Esophagus squamous epithelium (tissue), 5 donors: ENCODE measurements around the gene RIPK1. TPM values are rescaled to one million over a fixed set of nuclear protein-coding genes. Genes with fewer than 3 reads are reported as not detected.

Source experiments
- DNase-seq: peaks from one replicate; lab custom pipeline; 2025; lab: John Stamatoyannopoulos, UW
- H3K27ac ChIP-seq, 4 donors: fragments of 200-600 bp; sonication (generic); one replicate each; pipeline ENCODE4 v1.5.1; 2016 to 2019; ENCODE audit warnings: mild to moderate bottlenecking in 1 of 4
- H3K27me3 ChIP-seq, 4 donors: fragments of 200-600 bp; sonication (generic); 1 replicate in 3 of 4; 2 replicates in 1 of 4; pipeline versions ENCODE4 v1.5.1 to v1.6.0; 2017 to 2021; ENCODE audit warnings: antibody characterized with exemption in 1 of 4
- H3K36me3 ChIP-seq, 3 donors: fragments of 200-600 bp; sonication (generic); one replicate each; pipeline ENCODE4 v1.5.1; 2016 to 2019
- H3K4me1 ChIP-seq, 3 donors: fragments of 200-600 bp; sonication (generic); one replicate each; pipeline ENCODE4 v1.5.1; 2017 to 2019
- H3K4me3 ChIP-seq, 4 donors: fragments of 200-600 bp; sonication (generic); 1 replicate in 3 of 4; 2 replicates in 1 of 4; pipeline ENCODE4 v1.5.1; 2016 to 2019; ENCODE audit warnings: mild to moderate bottlenecking in 2 of 4, moderate library complexity in 1 of 4
- H3K9me3 ChIP-seq, 3 donors: fragments of 200-600 bp; sonication (generic); one replicate each; pipeline ENCODE4 v1.5.1; 2016 to 2019
- POLR2A ChIP-seq, 4 donors: fragments of 450-650 bp; IDR thresholded peaks; one replicate each; pipeline ENCODE4 v1.6.1; 2017; ENCODE audit warnings: antibody characterized with exemption in 4 of 4, mild to moderate bottlenecking in 4 of 4, moderate library complexity in 3 of 4
- WGBS, 2 donors: methylation state at CpG; one replicate each; pipeline ENCODE4 v1.1.5; 2018; 5-methylcytosine and 5-hydroxymethylcytosine counted together
- intact Hi-C: fragments of 100-400 bp; cut with DNase I; formaldehyde crosslinking; loops from one replicate; pipeline ENCODE4 v1.15.0; 2022
- total RNA-seq, 4 donors: library from RNA; depleted of rRNA; stranded (reverse); fragments of >200 nt; gene quantifications; one replicate each; pipeline ENCODE4 v1.1.0, GENCODE V29; 2016
- TF ChIP-seq, protein P1 (sequence below), 6 experiments: fragments of 450-650 bp in 4 of 6; fragments of 200-600 bp in 2 of 6; sonication (generic) in 2 of 6; IDR thresholded peaks; one replicate each; pipeline ENCODE4 v1.5.1; 2016 to 2019; ENCODE audit warnings: antibody characterized with exemption in 6 of 6, mild to moderate bottlenecking in 4 of 6, moderate library complexity in 4 of 6
- donor health status: DM: yes; HTN: yes; CAD: no.

RIPK1 gene
- total RNA-seq, 4 donors from 2014 or later, result 17.7 to 25.7 (median 20.9) TPM

DNA sequence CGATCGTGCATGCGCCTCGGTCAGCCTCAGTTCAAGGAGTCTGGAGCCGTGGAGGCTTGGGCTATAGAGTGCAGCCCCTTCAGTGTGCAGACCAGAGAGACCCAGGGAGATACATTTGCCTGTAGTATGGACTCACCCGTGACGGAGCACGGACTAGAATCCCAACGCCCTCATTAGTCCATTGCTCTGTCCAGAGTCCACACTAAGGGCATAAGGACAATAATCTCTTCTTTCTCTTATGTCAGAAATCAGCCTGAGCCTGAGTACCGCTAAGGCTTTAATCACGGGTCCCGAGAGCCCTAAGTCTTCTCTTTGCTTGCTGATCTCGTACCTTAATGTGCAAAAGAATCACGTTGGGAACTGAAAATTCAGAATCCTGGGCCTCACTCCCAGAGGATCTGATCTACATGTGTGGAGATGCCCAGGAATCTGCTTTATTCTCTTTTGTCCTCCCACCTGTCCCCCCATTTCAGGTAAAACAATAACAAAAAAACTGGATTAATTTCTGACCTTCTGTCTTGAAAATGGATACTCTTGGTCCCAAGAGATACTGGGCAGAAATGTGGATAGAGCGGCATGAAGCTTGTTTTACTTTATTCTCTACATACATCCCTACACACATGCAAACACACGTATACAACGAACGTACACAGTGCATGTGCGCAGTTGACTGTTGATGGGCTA lies 50.9 kb downstream of the RIPK1 start:
- H3K27me3 ChIP-seq, result no peaks in the 10 kb centered on the region
- peak overlapping the region; percentile 78 to 100 (median 84) for H3K4me3 ChIP-seq
- intact Hi-C loops, result no loop called here
- peaks cover 16 to 32% (median 16%) of the 10 kb centered on the region in 3 donors for H3K4me1 ChIP-seq
- 34 to 41% methylated on average over 10 to 14 of the region's 19 CpGs for WGBS, 2 donors
- no peak for DNase-seq
- TF ChIP-seq, protein P1, sequence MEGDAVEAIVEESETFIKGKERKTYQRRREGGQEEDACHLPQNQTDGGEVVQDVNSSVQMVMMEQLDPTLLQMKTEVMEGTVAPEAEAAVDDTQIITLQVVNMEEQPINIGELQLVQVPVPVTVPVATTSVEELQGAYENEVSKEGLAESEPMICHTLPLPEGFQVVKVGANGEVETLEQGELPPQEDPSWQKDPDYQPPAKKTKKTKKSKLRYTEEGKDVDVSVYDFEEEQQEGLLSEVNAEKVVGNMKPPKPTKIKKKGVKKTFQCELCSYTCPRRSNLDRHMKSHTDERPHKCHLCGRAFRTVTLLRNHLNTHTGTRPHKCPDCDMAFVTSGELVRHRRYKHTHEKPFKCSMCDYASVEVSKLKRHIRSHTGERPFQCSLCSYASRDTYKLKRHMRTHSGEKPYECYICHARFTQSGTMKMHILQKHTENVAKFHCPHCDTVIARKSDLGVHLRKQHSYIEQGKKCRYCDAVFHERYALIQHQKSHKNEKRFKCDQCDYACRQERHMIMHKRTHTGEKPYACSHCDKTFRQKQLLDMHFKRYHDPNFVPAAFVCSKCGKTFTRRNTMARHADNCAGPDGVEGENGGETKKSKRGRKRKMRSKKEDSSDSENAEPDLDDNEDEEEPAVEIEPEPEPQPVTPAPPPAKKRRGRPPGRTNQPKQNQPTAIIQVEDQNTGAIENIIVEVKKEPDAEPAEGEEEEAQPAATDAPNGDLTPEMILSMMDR (IDR thresholded peaks at IDR 0.05), result no peak
- no peak for TF ChIP-seq POLR2A (IDR thresholded peaks at IDR 0.05)
- H3K9me3 ChIP-seq, result no peaks in the 10 kb centered on the region
- peak overlapping the region; percentile 96 to 99 (median 98) for H3K27ac ChIP-seq
- H3K36me3 ChIP-seq, result peaks cover 0 to 18% (median 4%) of the 10 kb centered on the region in 3 donors

DNA sequence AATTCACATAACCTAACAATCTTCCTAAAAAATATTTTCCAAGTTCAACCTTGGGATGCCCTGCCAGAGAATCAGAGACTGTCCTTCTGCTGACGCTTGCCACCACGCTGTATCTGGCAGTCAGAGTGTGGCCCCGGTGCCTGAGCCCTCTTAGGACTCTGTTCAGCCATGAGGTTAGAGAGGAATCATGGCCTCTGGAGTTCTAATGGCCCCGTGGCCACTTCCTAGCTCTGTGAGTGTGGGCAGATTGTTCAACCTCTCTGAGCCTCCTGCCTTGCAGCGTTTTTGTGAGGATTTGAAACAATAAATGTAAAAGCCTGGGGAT lies 52.4 kb downstream of the RIPK1 start:
- WGBS, 2 donors, result 83 to 93% methylated on average over 5 of the region's 5 CpGs
- Histone ChIP-seq H3K4me1 (peaks cover 16 to 32% (median 16%) of the 10 kb centered on the region in 3 donors), H3K36me3 (peaks cover 0 to 3% (median 0%) of the 10 kb centered on the region in 3 donors), H3K27me3 (no peaks in the 10 kb centered on the region), H3K9me3 (no peaks in the 10 kb centered on the region), H3K4me3 (no peak overlapping the region), H3K27ac (no peak overlapping the region)
- TF ChIP-seq POLR2A (IDR thresholded peaks at IDR 0.05), result no peak
- TF ChIP-seq, protein P1 (IDR thresholded peaks at IDR 0.05), result no peak
- DNase-seq, result no peak
- intact Hi-C loops, result no loop called here

DNA sequence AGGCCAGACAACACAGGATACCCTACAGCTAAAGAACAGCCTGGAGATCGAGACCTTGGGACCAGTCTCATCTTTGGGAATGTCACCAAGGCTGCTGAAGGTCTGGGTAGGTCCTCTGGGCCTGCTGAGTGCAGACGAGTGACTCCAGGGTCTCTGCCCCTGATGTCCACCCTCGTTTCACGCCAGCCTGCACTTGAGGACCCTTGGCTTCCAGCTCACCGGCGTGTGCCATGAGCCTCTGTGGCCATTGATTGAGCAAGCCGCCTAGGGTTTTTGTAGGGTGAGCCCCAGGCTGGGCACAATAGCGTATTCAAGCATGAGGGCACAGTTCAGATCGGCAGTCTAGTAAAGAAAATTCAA lies 54.5 kb downstream of the RIPK1 start:
- Histone ChIP-seq H3K9me3 (no peaks in the 10 kb centered on the region), H3K36me3 (peaks cover 0 to 7% (median 0%) of the 10 kb centered on the region in 3 donors), H3K4me3 (no peak overlapping the region), H3K27me3 (no peaks in the 10 kb centered on the region), H3K27ac (no peak overlapping the region), H3K4me1 (peaks cover 12 to 29% (median 16%) of the 10 kb centered on the region in 3 donors)
- WGBS, 2 donors, result 92 to 97% methylated on average over 7 of the region's 9 CpGs
- no peak for DNase-seq
- intact Hi-C loops, result no loop called here
- TF ChIP-seq, protein P1 (IDR thresholded peaks at IDR 0.05), result no peak
- TF ChIP-seq POLR2A (IDR thresholded peaks at IDR 0.05), result no peak

DNA sequence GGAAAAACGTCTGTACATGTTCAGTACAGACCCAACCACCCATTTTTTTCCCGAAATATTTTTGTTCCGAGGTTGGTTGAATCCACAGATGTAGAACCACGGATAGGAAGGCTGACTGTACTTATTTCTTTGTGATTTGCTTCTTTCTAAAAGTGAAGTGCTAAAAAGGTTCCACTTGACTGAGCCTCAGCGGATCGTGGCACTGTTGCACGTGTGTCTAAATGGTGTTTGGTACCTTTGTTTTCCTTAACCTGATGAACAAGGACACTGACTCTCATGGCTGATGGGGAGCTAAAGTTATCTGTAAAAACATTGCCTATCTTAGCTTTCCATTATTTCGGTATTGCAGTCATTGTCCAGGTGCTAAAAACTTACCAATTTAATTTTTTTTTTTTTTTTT lies 56.4 kb downstream of the RIPK1 start:
- no peaks in the 10 kb centered on the region for H3K9me3 ChIP-seq
- TF ChIP-seq, protein P1 (IDR thresholded peaks at IDR 0.05), result no peak
- TF ChIP-seq POLR2A (IDR thresholded peaks at IDR 0.05), result no peak
- intact Hi-C loops, result loop anchor here (5.0 kb wide), 1 partner anchor 128 kb away; no protein-coding TSS in a partner anchor
- no peaks in the 10 kb centered on the region for H3K27me3 ChIP-seq
- no peak overlapping the region for H3K4me3 ChIP-seq
- WGBS, 2 donors, result 62 to 65% methylated on average over 8 of the region's 8 CpGs
- no peak for DNase-seq
- H3K36me3 ChIP-seq, result peaks cover 0 to 24% (median 0%) of the 10 kb centered on the region in 3 donors
- H3K27ac ChIP-seq, result no peak overlapping the region
- H3K4me1 ChIP-seq, result peaks cover 4 to 18% (median 9%) of the 10 kb centered on the region in 3 donors

- Histone ChIP-seq H3K36me3 (peaks cover 0 to 35% (median 4%) of the 10 kb centered on the region in 3 donors), H3K27ac (no peak overlapping the region), H3K27me3 (no peaks in the 10 kb centered on the region), H3K4me3 (no peak overlapping the region), H3K9me3 (no peaks in the 10 kb centered on the region), H3K4me1 (peaks cover 0 to 6% (median under 1%) of the 10 kb centered on the region in 3 donors)
- intact Hi-C loops, result loop anchor here (5.0 kb wide), 1 partner anchor 126 kb away; no protein-coding TSS in a partner anchor
- 33 to 35% methylated on average over 2 of the region's 2 CpGs for WGBS, 2 donors
- TF ChIP-seq, protein P1 (IDR thresholded peaks at IDR 0.05), result no peak
- TF ChIP-seq POLR2A (IDR thresholded peaks at IDR 0.05), result no peak
- DNase-seq, result no peak
Measured at GRCh38 chr6:3125815-3126214, 57.5 kb downstream of the RIPK1 start.
